ENCODE results near the gene PIGR.

Gene PIGR, protein sequence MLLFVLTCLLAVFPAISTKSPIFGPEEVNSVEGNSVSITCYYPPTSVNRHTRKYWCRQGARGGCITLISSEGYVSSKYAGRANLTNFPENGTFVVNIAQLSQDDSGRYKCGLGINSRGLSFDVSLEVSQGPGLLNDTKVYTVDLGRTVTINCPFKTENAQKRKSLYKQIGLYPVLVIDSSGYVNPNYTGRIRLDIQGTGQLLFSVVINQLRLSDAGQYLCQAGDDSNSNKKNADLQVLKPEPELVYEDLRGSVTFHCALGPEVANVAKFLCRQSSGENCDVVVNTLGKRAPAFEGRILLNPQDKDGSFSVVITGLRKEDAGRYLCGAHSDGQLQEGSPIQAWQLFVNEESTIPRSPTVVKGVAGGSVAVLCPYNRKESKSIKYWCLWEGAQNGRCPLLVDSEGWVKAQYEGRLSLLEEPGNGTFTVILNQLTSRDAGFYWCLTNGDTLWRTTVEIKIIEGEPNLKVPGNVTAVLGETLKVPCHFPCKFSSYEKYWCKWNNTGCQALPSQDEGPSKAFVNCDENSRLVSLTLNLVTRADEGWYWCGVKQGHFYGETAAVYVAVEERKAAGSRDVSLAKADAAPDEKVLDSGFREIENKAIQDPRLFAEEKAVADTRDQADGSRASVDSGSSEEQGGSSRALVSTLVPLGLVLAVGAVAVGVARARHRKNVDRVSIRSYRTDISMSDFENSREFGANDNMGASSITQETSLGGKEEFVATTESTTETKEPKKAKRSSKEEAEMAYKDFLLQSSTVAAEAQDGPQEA

DNA sequence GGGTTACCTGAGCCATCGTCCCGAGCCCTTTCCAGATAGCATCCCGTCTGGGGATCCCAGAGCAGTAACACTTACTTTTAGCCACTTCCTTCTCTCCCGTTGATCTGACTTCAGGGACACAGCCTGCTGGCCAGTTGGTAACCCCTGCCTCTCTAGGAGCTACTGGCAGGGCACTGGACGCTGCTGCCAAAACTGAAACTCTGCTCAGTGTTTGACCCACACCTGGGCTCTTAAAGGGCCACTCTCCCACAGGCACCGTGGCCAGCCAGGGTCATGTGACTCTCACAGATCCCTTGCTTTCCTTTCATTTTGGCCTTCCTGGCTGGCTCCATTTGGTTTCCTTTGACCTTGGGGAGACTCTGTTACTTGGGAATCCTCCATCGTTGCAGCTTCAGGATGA lies at the start of gene PIGR:
Gene PIGR (minus strand): TSS at position 206 of the 400 bp plus-strand sequence. CDS start 5,935 bp downstream, outside the sequence.
- DNase-seq (ENCODE audit: low read depth): no peak

DNA sequence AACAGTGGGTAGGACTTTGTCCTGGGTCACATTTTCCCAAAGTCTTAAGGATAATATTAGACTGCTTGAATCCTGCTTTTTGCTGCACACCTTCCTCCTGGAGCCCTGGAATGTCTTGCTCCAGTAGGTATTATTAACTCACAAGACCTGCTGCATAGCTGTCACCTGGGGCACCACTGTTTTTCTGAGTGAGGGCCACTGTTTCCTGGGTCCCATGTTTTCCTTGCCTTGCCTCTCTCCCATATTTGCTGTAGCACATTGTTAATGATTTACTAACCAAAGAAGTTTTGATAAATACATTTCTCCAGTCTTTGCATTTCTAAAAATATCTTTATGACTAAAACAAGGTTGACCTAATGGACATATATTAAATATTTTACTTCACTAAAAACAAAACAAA lies 46.5 kb upstream of the PIGR start:
- no peak for DNase-seq (ENCODE audit: low read depth)

DNA sequence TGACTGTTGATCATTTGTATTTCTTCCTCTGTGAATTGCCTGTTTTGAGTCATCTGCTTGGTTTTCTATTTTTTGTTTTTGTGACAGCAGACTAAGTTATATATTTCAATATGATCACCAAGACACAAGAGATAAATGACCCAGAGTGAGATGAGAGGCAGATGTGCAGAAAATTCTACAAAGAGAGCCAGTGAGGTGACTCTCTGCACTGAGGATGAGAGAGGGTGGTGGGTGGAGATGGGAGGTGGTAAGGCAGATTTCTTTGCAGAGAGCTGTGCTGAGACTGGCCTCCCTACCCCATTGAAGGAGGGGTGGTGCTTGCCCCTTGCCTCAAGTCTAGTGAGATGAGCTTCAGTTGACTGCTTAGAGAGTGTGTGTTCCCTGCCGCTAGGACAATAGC lies 41.6 kb upstream of the PIGR start:
- DNase-seq (ENCODE audit: low read depth): no peak

DNA sequence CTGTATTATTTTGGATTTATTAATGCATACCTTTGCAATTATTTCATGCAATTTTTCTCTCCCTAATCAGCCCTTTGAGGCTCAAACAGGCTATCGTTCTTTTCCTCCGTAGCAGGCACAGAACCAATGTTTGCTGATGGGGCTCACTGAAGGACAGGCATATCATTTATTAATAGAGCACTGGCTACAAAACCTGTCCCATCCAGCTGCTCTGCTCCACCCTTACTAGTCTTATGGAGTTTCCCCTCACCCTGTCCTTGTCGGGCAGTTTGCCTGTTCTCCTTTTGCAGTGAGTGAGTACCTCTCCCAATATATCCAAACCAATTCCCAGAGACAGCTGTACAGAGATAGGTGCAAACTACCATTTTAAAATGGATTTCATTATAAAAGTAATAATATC lies 40.6 kb upstream of the PIGR start:
- DNase-seq (ENCODE audit: low read depth): no peak

DNA sequence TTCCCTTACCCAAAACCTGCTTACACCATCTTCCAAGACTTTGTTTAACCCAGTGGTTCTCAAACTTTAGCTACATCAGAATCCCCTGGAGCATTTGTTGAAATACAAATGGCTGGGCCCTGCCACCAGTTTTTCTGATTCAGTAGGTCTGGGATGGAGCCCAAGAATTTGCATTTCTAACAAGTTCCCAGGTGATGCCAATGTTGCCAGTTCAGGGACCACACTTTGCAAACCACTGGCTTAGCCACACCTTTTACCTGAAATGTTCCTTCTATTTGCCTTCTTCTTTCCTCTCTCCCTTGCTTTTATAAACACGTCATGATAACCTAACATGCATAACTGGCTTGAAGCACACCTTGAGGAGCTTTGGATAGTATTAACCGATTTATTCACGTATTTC lies 40.1 kb upstream of the PIGR start:
- no peak for DNase-seq (ENCODE audit: low read depth)

DNA sequence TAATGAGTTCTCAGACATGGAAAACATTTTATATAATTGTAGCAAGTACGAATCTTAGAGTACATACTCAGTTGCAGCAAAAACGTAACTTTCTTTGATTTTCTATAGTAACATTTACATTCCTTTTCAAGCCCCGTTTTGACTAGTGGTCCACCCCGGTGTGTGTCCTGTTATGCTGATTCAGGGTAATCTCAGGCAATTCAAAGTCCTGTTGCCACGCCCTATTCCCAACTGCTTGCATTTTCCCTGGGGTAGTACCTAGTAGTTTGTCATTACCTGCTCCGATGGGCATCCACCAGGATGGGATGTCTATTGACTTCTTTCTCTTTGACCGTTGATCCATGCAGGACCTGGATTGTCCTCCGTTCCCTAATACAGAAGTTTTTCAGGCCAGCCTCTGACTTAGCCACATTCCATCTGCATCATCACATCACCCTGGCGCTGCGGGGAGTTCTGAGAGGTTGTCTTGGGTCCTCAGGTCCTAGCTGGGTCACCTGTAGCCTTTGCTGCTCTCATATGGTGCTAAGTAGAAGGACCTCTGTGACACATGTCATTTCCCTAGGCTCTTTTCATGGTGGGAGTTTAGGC lies 39.0 kb upstream of the PIGR start:
- DNase-seq (ENCODE audit: low read depth): no peak

DNA sequence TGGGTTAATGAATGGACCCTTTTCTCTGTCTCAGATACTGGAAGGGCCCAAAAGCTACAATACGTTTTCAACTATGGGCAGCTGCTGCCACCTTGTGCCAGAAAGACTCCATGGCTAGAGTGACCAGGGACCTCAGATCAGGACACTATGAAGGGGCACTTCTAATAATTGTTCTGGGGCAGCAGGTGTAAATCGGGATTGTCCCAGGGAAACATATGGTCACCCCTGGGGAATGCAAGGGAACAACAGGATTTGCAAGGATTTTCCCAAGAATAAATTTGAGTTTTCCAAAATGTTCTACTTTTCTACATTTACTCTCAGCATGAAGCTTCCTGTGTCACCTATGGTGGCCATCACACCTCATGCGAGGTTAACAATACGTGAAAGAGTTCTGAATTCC lies 36.0 kb upstream of the PIGR start:
- DNase-seq (ENCODE audit: low read depth): no peak

DNA sequence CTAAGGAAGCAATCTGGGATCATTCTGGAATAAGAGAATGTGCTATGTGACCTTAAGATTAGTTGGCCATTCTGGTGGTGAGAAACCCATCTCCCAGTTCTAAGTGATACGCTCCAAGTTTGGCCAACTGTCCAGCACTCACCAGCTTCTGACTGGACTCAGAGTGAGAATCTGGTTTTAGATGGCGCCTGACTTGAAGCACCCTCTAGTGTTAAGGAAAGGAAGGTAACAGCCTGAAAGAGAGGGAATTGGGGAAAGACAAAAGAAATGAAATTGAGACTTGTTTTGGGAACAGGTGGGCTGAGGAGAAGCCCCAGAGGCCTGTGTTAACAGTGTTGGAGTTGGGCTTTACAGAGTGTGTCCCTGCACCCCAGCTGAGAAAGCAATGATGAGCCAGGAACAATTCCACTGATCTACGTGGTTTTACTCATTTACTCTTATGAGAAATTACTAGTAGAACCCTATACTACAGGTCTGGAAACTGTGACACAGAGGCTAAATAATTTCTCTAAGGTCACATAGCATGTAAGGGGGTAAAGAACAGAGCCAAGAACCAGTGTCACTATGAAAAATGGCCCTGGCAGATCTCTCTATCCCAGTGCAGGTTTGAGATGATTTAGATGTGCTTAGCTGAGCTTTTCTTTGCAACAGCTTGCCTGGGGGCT lies 33.2 kb upstream of the PIGR start:
- DNase-seq (ENCODE audit: low read depth): no peak

DNA sequence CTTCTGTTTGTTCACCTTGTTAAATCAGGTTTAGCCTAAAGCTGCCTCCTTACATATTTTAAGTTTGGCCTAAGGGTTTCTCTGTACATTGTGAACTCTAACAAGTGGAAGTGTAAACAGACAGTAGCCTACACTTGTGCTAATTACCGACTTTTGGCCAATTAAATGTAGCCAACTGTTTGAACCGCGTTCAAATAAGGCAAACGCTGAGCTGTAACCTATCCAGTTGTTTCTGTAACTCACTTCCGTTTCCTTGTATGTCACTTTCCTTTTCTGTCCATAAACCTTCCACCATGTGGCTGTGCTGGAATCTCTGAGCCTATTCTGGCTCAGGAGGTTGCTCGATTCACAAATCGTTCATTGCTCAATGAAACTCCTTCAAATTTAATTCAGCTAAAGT lies 32.0 kb upstream of the PIGR start:
- no peak for DNase-seq (ENCODE audit: low read depth)

DNA sequence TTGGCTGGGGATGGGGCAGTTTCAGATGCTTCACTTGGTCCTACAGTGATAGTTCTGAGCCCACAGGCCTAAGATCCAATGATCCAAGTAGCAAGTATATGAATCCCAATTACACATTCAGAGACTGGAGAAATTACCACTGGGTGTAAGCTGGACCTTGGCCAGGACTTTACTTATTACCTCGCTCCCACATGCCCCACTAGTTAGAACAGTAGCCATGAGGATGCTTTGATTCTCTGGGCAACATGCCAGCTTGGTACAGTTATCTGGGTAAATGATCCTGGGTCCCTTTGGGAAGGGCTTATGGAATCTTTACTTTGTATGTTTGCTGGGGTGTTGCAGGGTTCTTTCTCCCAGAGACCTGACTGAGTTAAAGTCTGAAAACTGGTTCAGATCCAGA lies 29.0 kb upstream of the PIGR start:
- DNase-seq (ENCODE audit: low read depth): no peak

DNA sequence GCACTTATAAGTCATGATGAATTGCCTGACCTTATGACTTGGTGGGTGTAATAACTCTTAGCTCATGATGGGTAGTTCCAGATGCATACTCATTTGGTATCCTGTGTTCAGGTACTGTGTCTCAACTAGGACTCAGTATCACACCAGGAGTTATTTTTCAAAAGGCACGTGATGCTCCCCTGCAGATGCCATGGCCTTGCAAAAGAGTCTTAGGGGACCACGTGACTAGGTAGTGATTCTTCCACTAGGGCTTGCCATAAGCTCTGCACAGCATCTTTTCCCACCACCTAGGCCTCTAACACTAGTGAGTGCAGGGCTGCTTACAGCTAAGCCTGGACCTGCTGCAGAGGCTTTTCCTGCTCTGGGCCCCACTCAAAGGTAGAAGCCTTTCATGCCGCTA lies 27.9 kb upstream of the PIGR start:
- no peak for DNase-seq (ENCODE audit: low read depth)

DNA sequence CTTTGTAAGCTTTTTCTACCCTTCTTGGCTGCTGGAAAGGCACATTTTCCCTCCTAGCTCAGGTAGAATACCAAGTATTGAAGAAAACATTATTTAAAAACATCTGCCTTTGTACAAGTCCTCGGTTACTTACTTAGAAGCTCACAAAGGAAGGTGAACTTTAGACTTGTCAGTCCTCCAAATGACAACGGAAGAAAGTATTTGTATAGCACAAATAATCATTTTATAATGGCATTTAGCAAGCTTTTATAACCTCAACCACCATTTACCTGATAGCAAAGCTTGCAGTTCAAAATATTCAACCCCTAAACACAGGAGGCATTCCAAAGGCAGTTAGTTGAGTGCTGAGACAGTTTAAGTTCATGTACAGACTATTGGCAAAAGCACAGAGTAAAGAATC lies 26.5 kb upstream of the PIGR start:
- DNase-seq (ENCODE audit: low read depth): no peak

DNA sequence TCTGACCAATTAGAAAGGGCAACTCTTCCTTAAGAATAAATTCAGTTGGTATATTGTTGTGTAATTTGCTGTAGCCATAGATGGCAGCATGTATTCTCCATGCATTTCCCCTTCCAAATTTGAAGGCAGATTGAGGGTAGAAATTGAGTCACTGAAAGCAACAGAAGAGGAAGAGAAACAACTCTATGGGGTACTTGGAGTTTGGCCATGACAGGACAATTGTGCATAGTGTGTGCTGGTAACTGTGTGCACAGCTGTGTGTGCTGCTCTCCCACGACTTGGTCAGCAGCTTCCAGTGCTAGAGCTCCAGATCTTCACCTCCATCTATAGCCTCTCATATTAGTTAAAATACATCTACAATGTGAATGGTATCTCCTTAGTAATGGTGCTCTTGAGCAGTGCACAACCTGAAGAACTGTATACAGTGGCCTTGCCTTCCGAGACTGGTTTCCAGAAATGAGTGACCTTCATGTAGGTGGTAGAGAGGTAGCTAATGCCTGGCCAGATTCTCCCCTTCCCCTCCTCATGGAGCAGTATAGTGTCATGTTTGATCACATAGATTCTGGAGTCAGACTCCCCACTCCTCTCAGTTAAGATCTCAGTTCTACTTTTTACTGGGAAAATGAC lies 24.9 kb upstream of the PIGR start:
- DNase-seq (ENCODE audit: low read depth): no peak

DNA sequence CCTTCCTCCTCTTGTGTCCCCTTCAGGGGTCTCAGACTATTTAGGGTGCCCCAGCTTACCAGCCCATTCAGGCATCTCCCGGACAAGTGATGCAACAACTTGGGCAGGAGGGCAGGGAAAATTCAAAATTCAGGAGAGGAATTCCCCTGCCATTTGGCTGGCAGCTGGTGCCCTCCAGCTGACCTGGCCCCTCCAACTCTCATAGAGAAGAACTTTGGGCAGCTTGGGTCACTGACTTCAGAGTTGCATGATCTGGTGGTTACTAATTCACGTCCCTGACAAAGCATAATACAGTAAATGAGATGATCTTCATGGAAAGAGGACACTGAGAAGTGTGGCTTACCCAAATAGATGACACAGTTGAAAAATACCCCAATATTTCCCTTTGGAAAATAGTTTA lies 24.2 kb upstream of the PIGR start, which contains the start of gene FCAMR:
Gene FCAMR (minus strand): TSS at position 15 of the 400 bp plus-strand sequence. CDS start 335 bp downstream, outside the sequence.
- DNase-seq (ENCODE audit: low read depth): no peak

DNA sequence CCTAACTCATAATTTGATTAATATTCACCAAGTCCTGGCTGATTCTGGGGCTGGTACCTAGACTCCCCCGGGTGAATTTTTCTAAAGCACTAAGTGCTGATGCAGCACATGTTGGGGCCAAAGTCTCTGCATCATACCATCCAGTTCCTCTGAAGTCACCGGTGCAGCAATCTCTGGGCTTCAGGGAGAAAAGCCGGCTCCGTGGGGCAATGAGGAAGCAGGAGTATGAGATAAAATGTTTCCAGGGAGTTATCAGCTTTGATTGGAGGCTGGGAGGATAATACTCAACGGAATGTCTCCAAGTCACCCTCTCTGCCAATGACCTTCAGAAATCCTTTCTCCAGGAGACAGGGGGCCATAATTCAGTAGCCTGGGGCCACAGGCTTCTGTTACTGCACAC lies 22.8 kb upstream of the PIGR start:
- DNase-seq (ENCODE audit: low read depth): no peak

DNA sequence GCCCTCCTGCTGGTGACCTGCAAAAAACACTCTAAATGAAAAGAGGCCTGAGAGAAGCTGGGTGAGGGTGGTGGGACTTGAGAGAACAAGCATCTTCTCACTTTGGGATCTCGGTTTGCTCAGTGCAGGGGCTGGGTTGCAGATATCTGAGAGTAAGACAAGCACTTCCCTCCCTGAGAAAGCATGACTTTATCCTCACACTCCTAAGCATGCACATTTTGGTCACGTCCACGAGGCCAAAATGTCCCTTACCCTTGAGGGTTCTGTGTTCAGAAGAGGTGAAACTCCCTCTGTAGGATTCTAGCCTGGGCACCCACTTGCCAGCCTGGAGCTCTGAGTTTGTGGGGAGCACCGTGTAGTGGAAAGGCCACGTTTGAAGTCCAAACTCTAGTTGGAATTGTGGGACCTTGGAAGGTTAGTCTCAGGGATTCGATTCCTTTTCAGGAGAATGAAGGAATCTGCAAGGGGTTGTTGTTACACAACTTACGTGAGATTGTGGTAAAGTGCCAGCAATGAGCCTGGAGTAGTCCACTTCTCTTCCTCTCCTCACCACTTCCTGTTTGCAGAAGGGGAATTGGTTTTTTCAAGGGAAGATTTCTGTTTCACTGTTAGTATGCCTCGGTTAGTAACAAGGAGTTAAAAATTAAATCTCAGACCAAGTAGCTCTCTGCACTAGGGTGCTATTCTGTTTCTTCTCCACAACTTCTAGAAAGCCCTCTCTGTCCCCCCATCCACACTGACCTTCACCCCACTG lies 21.0 kb upstream of the PIGR start:
- DNase-seq (ENCODE audit: low read depth): no peak

DNA sequence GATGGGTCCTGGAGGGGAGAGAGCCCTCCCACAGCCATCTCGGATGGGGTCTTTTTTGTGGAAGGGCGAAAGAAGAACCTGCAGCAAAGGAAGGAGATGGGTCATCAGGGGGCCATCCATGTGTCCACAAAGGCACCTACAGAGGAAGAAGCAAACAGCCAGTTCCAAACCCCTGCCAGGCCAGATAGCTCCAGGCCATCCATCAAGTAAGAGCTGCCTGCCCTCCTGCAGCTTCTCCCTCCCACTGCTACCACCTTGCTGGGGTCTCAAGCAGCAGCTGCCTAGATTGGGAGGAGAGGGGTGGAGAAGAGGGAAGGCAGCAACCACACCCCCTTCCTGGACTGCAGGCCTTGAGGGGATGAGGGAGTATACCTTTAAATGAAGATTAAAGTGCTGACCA lies 19.5 kb upstream of the PIGR start:
- no peak for DNase-seq (ENCODE audit: low read depth)

DNA sequence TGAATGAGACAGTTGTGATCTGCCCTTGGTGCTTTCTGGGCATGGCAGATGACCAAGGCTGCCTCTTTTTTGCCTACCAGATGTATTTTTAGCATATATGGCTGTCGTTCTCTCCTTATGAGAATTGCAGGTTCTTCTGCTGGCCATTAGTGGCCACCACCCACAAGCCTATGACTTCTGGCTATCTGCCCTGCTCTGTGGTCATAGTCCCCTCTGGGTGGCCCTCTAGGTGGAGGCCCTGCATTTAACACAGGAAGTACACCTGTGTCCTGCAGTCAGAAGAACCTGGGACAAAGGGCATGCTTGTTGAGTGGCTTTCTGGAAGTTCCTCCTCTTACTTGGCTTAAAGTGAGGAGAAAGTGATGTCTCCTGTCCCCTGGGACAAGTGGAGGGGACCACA lies 17.5 kb upstream of the PIGR start:
- no peak for DNase-seq (ENCODE audit: low read depth)

DNA sequence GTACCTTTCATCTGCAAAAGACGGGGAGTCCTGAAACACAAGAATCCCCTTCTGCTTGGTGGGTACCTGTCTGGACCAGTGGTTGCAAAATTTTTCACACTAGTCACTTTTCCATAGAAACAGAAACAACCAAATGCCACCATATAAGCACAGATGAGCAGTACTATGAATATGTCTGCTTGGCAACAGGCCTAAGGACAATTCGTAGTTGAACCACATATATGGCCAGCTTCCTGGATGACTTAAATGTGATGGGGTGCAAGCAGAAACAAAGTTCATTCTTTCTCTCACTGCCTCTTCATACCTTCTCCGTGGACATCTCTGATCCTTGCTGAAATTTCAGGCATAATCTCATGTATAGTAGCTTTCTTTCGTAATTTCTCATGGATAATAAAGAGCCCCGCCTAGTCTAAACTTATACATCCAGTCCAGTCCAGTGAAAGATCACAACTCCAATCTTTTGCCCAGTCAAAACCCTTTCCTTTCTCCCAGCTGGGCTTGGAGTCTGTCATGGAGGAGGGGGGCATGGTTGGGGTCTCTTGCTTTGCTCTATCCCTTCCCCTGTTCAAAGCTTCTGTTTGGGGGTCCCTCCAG lies 16.9 kb upstream of the PIGR start:
- no peak for DNase-seq (ENCODE audit: low read depth)

DNA sequence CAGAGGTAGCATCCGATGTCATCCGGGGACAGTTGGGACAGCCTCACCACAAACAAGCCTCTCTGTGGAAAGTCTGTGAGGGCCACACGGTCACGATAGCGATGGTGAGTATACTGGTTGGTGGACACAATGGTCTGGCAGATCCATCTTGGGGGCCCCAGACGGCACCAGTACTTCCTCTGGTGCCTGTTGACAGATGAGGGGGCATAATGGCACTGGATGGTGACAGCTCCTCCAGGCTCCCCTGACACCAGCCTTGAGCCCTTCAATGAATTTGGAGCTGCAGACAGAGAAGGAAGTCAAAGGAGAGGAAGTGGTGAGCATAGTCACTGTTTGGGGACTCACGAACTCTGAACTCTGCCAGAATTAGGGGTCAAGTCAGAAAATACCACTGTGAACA lies 16.0 kb upstream of the PIGR start:
- DNase-seq (ENCODE audit: low read depth): no peak

DNA sequence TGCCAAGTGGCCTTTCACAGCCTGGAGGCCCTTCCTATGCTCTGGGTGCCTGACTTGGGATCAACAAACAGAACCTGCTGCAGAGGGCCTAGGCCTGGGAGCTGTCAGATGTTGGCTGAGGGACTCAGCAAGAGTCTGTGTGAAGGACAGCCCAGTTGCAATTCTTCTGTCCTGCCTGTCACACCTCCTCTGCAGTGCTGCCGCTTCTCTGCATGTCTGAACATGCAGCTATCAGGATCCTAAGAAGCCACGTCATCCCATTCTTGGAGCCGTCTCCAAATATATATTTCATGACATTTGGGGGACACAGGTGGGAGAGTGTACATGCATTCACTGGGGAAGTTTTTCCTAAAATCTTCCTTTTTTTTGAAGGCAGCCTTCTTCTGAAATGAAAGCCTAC lies 15.4 kb upstream of the PIGR start:
- no peak for DNase-seq (ENCODE audit: low read depth)

All from HS-27A (cell line).